GM12878 (cell line): ENCODE measurements around the gene NGB. TPM values are rescaled to one million over a fixed set of nuclear protein-coding genes. Genes with fewer than 3 reads are reported as not detected.

Experiments
- ATAC-seq: fragments of 200-7000 bp; cut with Tn5 transposase; 3 replicates; pipeline ENCODE4 v1.9.1; 2020; ENCODE audit warnings: mild to moderate bottlenecking, moderate library complexity
- BruUV-seq: library from RNA; stranded (reverse); fragments of 400-500 nt; replicated peaks from 2 replicates; lab custom pipeline; 2021; lab: Mats Ljungman, UMichigan
- CTCF ChIA-PET: fragments of 300-600 bp; sonication (Branson Sonifier 250); formaldehyde crosslinking; extraction: SDS; loops from one replicate; lab custom pipeline; 2021; ENCODE audit warnings: inconsistent platforms; lab: Yijun Ruan, JAX
- POLR2A ChIA-PET: fragments of 350-600 bp; formaldehyde crosslinking; extraction: SDS; loops from one replicate; lab custom pipeline; 2021; ENCODE audit warnings: inconsistent platforms; lab: Charles Lee
- RAD21 ChIA-PET: fragments of 300-600 bp; sonication (Branson Sonifier 250); formaldehyde crosslinking; loops from one replicate; lab custom pipeline; 2023; ENCODE audit warnings: antibody characterized with exemption; ENCODE audit not compliant: unreplicated experiment; lab: Charles Lee
- SMC1A ChIA-PET: fragments of 300-600 bp; sonication (Branson Sonifier 250); formaldehyde crosslinking; loops from one replicate; lab custom pipeline; 2023; ENCODE audit not compliant: unreplicated experiment, uncharacterized antibody; lab: Charles Lee
- DNase-seq: peaks from one replicate; pipeline ENCODE4 v3.0.0-alpha.2; 2011; ENCODE audit warnings: low read depth, low spot score
- FAIRE-seq: peaks from 3 replicates; lab custom pipeline; 2011; peaks lifted over from hg19 to GRCh38; lab: Jason Lieb, UNC
- H2AFZ ChIP-seq: 2 replicates; pipeline ENCODE4 v1.6.0; 2011; ENCODE audit warnings: low read depth, low read length, control low read depth; ENCODE audit not compliant: control insufficient read depth
- H3K27ac ChIP-seq: 2 replicates; pipeline ENCODE4 v1.5.1; 2011; ENCODE audit warnings: control low read depth; ENCODE audit not compliant: control insufficient read depth, insufficient read depth
- H3K27me3 ChIP-seq, 2 experiments: replicated peaks in 1 of 2; 2 replicates each; pipeline versions ENCODE4 v1.6.0 to v1.6.1; 2011; ENCODE audit warnings: low read length in 1 of 2; ENCODE audit not compliant: control insufficient read depth in 2 of 2, insufficient read depth in 2 of 2
- H3K36me3 ChIP-seq, 2 experiments: 2 replicates each; pipeline ENCODE4 v1.5.1; 2011; ENCODE audit warnings: low read length in 1 of 2; ENCODE audit not compliant: control insufficient read depth in 2 of 2, insufficient read depth in 2 of 2
- H3K4me1 ChIP-seq: 2 replicates; pipeline ENCODE4 v1.6.1; 2011; ENCODE audit warnings: mild to moderate bottlenecking, low read length, moderate library complexity, mixed read lengths; ENCODE audit not compliant: control insufficient read depth, insufficient read depth
- H3K4me2 ChIP-seq: 2 replicates; pipeline ENCODE4 v1.6.0; 2011; ENCODE audit warnings: control low read depth; ENCODE audit not compliant: control insufficient read depth, insufficient read depth
- H3K4me3 ChIP-seq: fragments of 200-600 bp; sonication (generic); 2 replicates; pipeline ENCODE4 v1.5.1; 2016
- H3K79me2 ChIP-seq: 2 replicates; pipeline ENCODE4 v1.6.0; 2011; ENCODE audit warnings: low read length; ENCODE audit not compliant: control insufficient read depth, insufficient read depth
- H3K9ac ChIP-seq: 2 replicates; pipeline ENCODE4 v1.8.0; 2011; ENCODE audit warnings: low read length, control low read depth, mixed read lengths; ENCODE audit not compliant: control insufficient read depth, insufficient read depth
- H3K9me3 ChIP-seq: replicated peaks from 3 replicates; pipeline ENCODE4 v1.5.1; 2011; ENCODE audit warnings: mild to moderate bottlenecking, low read length; ENCODE audit not compliant: control insufficient read depth, insufficient read depth
- H4K20me1 ChIP-seq: 2 replicates; pipeline ENCODE4 v1.6.0; 2011; ENCODE audit not compliant: control insufficient read depth, insufficient read depth
- BHLHE40 ChIP-seq, 2 experiments: fragments of 450-650 bp in 1 of 2; IDR thresholded peaks; 2 replicates each; pipeline ENCODE4 v1.6.1; 2011 to 2017; ENCODE audit warnings: low read depth in 2 of 2, borderline replicate concordance in 1 of 2, improper control_type of control experiment in 1 of 2, low read length in 1 of 2, mild to moderate bottlenecking in 1 of 2
- CHD1 ChIP-seq: IDR thresholded peaks from 2 replicates; pipeline ENCODE4 v1.6.1; 2012; ENCODE audit warnings: low read depth, low read length, improper control_type of control experiment
- CHD4 ChIP-seq: fragments of 200-600 bp; sonication (generic); IDR thresholded peaks from 2 replicates; pipeline ENCODE4 v1.6.1; 2016; ENCODE audit warnings: mild to moderate bottlenecking
- HDGF ChIP-seq: fragments of 450-650 bp; IDR thresholded peaks from 2 replicates; pipeline ENCODE4 v1.6.1; 2016; ENCODE audit warnings: antibody characterized with exemption
- IRF3 ChIP-seq: fragments of 450-650 bp; IDR thresholded peaks from 2 replicates; pipeline ENCODE4 v1.6.1; 2014; ENCODE audit warnings: mild to moderate bottlenecking
- MAX ChIP-seq: IDR thresholded peaks from 2 replicates; pipeline ENCODE4 v1.6.1; 2012; ENCODE audit warnings: low read depth, low read length, improper control_type of control experiment
- MYB ChIP-seq: fragments of 150-350 bp; IDR thresholded peaks from 2 replicates; pipeline ENCODE4 v1.6.1; 2014; ENCODE audit warnings: mild to moderate bottlenecking, low read depth, low read length, borderline replicate concordance
- NFYA ChIP-seq: IDR thresholded peaks from 2 replicates; pipeline ENCODE4 v1.6.1; 2011; ENCODE audit warnings: low read depth, mild to moderate bottlenecking, low read length, improper control_type of control experiment, borderline replicate concordance
- PAX5 ChIP-seq: IDR thresholded peaks from 2 replicates; pipeline ENCODE4 v1.6.1; 2011; ENCODE audit warnings: low read depth, low read length, borderline replicate concordance
- PBX3 ChIP-seq: IDR thresholded peaks from 2 replicates; pipeline ENCODE4 v1.6.1; 2011; ENCODE audit warnings: mild to moderate bottlenecking, low read depth, low read length, moderate library complexity; ENCODE audit not compliant: insufficient replicate concordance
- RCOR1 ChIP-seq: conservative IDR thresholded peaks from 2 replicates; pipeline ENCODE4 v1.6.1; 2012; ENCODE audit warnings: low read depth, low read length, improper control_type of control experiment
- SIN3A ChIP-seq: IDR thresholded peaks from 2 replicates; pipeline ENCODE4 v1.6.1; 2012; ENCODE audit warnings: low read depth, low read length, improper control_type of control experiment
- SPI1 ChIP-seq: IDR thresholded peaks from 2 replicates; pipeline ENCODE4 v1.6.1; 2011; ENCODE audit warnings: low read depth, mild to moderate bottlenecking, low read length, moderate library complexity, borderline replicate concordance; ENCODE audit not compliant: insufficient read depth
- TARDBP ChIP-seq: IDR thresholded peaks from 2 replicates; pipeline ENCODE4 v1.6.1; 2016; ENCODE audit warnings: borderline replicate concordance
- ZBTB40 ChIP-seq: fragments of 450-650 bp; IDR thresholded peaks from 2 replicates; pipeline ENCODE4 v1.6.1; 2016; ENCODE audit warnings: mild to moderate bottlenecking, moderate library complexity, borderline replicate concordance
- ZNF24 ChIP-seq: fragments of 450-650 bp; IDR thresholded peaks from 2 replicates; pipeline ENCODE4 v1.6.1; 2017; ENCODE audit warnings: antibody characterized with exemption, mild to moderate bottlenecking
- WGBS: methylation state at CpG from one replicate; pipeline ENCODE4 v1.1.6; 2016; ENCODE audit warnings: low lambda C conversion rate; ENCODE audit not compliant: insufficient replicate concordance, insufficient coverage; ENCODE audit errors: missing lambda C conversion rate; 5-methylcytosine and 5-hydroxymethylcytosine counted together
- in situ Hi-C: fragments of 300-500 bp; cut with MboI; formaldehyde crosslinking; loops from 9 replicates; pipeline ENCODE4 v1.14.3; 2018; ENCODE audit warnings: mixed read lengths
- intact Hi-C: fragments of 100-400 bp; cut with micrococcal nuclease; formaldehyde crosslinking; loops from one replicate; pipeline ENCODE4 v1.14.2; 2022; ENCODE audit not compliant: unreplicated experiment
- polyA plus RNA-seq, 11 experiments: library from polyadenylated mRNA; depleted of rRNA in 4 of 11; unstranded in 6 of 11; stranded (reverse) in 5 of 11; fragments of >200 nt; fragmentation: Nextera tagmentation in 4 of 11; fragmentation: Illumina TruSeq in 1 of 11; extraction: Ambion mirVana in 4 of 11; extraction: Trizol in 1 of 11; gene quantifications; 1 replicate in 1 of 11; 2 replicates in 10 of 11; pipeline versions ENCODE4 v1.2.1 to v1.2.3, GENCODE V29; 2011 to 2016; ENCODE audit warnings: inconsistent platforms in 2 of 11, missing spikeins in 2 of 11, low read depth in 1 of 11
- total RNA-seq, 4 experiments: library from RNA; depleted of rRNA in 3 of 4; stranded (reverse); fragments of >200 nt in 3 of 4; fragmentation: Illumina TruSeq in 1 of 4; extraction: Trizol in 1 of 4; gene quantifications; 2 replicates each; pipeline versions ENCODE4 v1.2.1 to v1.2.3, GENCODE V29; 2013 to 2021

NGB gene
- total and polyA plus RNA-seq, 10 of the 15 experiments (the other 5 are each of a cell fraction or from before 2014, with no cell fraction given) = 0.19 TPM; not detected in 9

GRCh38 chr14:77313371-77313770 is 42.4 kb upstream of the NGB start:
- RAD21 ChIA-PET = no interaction called here
- no peaks in the 10 kb centered on the region for H4K20me1 ChIP-seq
- TF ChIP-seq PAX5 (no peak), ZBTB40 (no peak), TARDBP (no peak), CHD1 (no peak), SIN3A (no peak), MYB (no peak), CHD4 (no peak), RCOR1 (no peak), PBX3 (no peak), SPI1 (no peak), BHLHE40 (IDR thresholded peaks at IDR 0.05; ENCODE audit: borderline replicate concordance in 1 of 2, low read depth in 2 of 2, low read length in 1 of 2) (no peak), HDGF (no peak), NFYA (no peak), ZNF24 (no peak), IRF3 (no peak), MAX (no peak)

More at GRCh38 chr14:77313371-77313770, 42.4 kb upstream of the NGB start:
- CTCF ChIA-PET = interaction anchor here (1.0 to 7.5 kb wide), 5 partner anchors 12 to 161 kb away, joined by 3 to 159 read pairs (median 3); no protein-coding TSS in a partner anchor
- FAIRE-seq (no peak), DNase-seq (no peak), ATAC-seq (no peak)
- Histone ChIP-seq H3K27ac (no peak overlapping the region), H3K4me3 (no peak overlapping the region), H3K9ac (no peak overlapping the region), H3K9me3 (no peaks in the 10 kb centered on the region), H3K4me1 (no peaks in the 10 kb centered on the region), H3K36me3 (no peaks in the 10 kb centered on the region; a peak in 1 of 4 replicates), H3K79me2 (no peaks in the 10 kb centered on the region), H3K4me2 (no peak overlapping the region), H3K27me3 (no peaks in the 10 kb centered on the region), H2AFZ (no peak overlapping the region)
- WGBS = 95% methylated on average over 1 of the region's 1 CpG
- in situ Hi-C loops = no loop called here
- BruUV-seq = no TSS peak
- POLR2A ChIA-PET = no interaction called here
- intact Hi-C loops = no loop called here
- SMC1A ChIA-PET = interaction anchor here (3.6 kb wide), 1 partner anchor 160 kb away, joined by 45 read pairs; no protein-coding TSS in a partner anchor
